H1 (cell line): Measurements from ENCODE around the gene SLC7A6OS. TPM values are rescaled to one million over a fixed set of nuclear protein-coding genes. Genes with fewer than 3 reads are reported as not detected.

Source experiments
- MAFK ChIP-seq: IDR thresholded peaks from 2 replicates; pipeline ENCODE4 v1.6.1; 2012; ENCODE audit warnings: low read depth, mild to moderate bottlenecking, improper control_type of control experiment, low read length
- SP1 ChIP-seq: IDR thresholded peaks from 2 replicates; pipeline ENCODE4 v1.6.1; 2011; ENCODE audit warnings: low read depth, low read length
- SP4 ChIP-seq: IDR thresholded peaks from 2 replicates; pipeline ENCODE4 v1.6.1; 2012; ENCODE audit warnings: low read length, inconsistent platforms
- TAF1 ChIP-seq: IDR thresholded peaks from 2 replicates; pipeline ENCODE4 v1.6.1; 2011; ENCODE audit warnings: mild to moderate bottlenecking, low read depth, low read length
- polyA plus RNA-seq, 7 experiments: library from polyadenylated mRNA; depleted of rRNA in 3 of 7; stranded (reverse) in 5 of 7; unstranded in 2 of 7; fragments of >200 nt in 5 of 7; fragments of 200-250 nt in 2 of 7; gene quantifications; 1 replicate in 5 of 7; 2 replicates in 1 of 7; 4 replicates in 1 of 7; pipeline versions ENCODE4 v1.2.1 to v1.2.3, GENCODE V29; 2011 to 2013; ENCODE audit warnings: missing spikeins in 2 of 7, mixed read lengths in 2 of 7
- total RNA-seq: library from RNA; stranded (reverse); fragmentation: NEBNext Ultra II Directional; extraction: Animal tissue kit (Norgen Biotek cat#: 25700); gene quantifications from 2 replicates; pipeline ENCODE4 v1.2.1, GENCODE V29; 2021
- TF ChIP-seq, protein P1 (sequence below), 3 experiments: IDR thresholded peaks; 1 replicate in 2 of 3; 2 replicates in 1 of 3; pipeline versions ENCODE4 v1.5.1 to v1.6.1; 2011; ENCODE audit warnings: low read length in 3 of 3, mild to moderate bottlenecking in 3 of 3, inconsistent platforms in 2 of 3, low read depth in 1 of 3, moderate library complexity in 1 of 3; ENCODE audit not compliant: insufficient read depth in 1 of 3; ENCODE audit errors: control extremely low read depth in 1 of 3

Gene SLC7A6OS
- total and polyA plus RNA-seq, 2 of the 8 experiments (the other 6 are each of a cell fraction or from before 2014, with no cell fraction given), result 7.3 to 21.3 TPM

DNA sequence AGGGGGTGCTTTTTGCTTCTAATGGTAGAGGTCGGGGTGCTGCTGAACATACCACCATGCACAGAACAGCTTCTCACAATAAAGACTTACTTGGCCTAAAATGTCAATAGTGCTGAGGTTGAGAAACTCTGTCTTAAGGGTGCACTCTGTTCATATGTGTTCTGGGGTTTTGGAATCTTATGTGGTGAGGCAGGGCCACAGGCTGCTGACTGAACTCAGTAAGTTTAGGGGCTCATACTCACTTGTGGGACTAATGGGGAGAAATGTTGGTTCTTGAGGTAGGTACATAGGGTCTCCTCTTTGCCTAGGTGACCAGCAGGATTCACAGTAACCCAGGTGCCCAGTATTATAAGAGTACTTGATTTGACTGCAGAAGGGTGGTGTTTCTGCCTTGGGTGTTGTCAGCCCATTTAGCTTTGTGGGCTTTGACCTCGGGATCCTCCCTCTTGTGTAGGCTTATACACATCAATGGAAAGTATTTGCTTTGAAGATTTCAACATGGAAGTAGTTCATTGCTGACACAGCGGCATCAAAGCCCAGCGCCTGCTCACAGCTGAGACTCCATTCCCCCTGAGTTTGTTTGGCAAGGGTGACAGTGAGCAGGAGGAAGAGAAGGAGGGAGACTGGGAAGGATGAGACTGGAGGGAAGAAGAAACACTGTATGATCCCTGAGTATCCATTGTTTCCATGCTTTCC is 29.2 kb downstream of the SLC7A6OS start (continued):
- TF ChIP-seq MAFK (no peak), SP1 (no peak), TAF1 (no peak), SP4 (no peak)
- TF ChIP-seq, protein P1, sequence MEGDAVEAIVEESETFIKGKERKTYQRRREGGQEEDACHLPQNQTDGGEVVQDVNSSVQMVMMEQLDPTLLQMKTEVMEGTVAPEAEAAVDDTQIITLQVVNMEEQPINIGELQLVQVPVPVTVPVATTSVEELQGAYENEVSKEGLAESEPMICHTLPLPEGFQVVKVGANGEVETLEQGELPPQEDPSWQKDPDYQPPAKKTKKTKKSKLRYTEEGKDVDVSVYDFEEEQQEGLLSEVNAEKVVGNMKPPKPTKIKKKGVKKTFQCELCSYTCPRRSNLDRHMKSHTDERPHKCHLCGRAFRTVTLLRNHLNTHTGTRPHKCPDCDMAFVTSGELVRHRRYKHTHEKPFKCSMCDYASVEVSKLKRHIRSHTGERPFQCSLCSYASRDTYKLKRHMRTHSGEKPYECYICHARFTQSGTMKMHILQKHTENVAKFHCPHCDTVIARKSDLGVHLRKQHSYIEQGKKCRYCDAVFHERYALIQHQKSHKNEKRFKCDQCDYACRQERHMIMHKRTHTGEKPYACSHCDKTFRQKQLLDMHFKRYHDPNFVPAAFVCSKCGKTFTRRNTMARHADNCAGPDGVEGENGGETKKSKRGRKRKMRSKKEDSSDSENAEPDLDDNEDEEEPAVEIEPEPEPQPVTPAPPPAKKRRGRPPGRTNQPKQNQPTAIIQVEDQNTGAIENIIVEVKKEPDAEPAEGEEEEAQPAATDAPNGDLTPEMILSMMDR (IDR thresholded peaks at IDR 0.05; ENCODE audit: control extremely low read depth in 1 of 3, insufficient read depth in 1 of 3, low read depth in 1 of 3, low read length in 3 of 3), result no peak
- TF ChIP-seq, all 59 proteins: peak for 0
